LNCaP clone FGC (cell line): ENCODE results near the gene HS6ST1.

Source experiments
- DNase-seq: peaks from one replicate; pipeline ENCODE4 v3.0.0-alpha.2; 2011; ENCODE audit warnings: low read depth
- H3K4me3 ChIP-seq: 2 replicates; pipeline ENCODE4 v1.5.1; 2011; ENCODE audit warnings: mild to moderate bottlenecking, low read depth, low read length, control low read depth
- CTCF ChIP-seq: IDR thresholded peaks from 2 replicates; pipeline ENCODE4 v1.5.1; 2012; ENCODE audit warnings: mild to moderate bottlenecking; ENCODE audit not compliant: control insufficient read depth, insufficient read depth; ENCODE audit errors: extremely low read depth

The HS6ST1 gene

GRCh38 chr2:128293426-128293755 is 25.3 kb downstream of the HS6ST1 start:
- H3K4me3 ChIP-seq, result no peak overlapping the region
- DNase-seq, result no peak
- no peak for TF ChIP-seq CTCF

GRCh38 chr2:128292599-128293425 is 25.9 kb downstream of the HS6ST1 start:
- H3K4me3 ChIP-seq, result no peak overlapping the region
- no peak for DNase-seq
- no peak for TF ChIP-seq CTCF

GRCh38 chr2:128291844-128292598 is 26.6 kb downstream of the HS6ST1 start:
- no peak for TF ChIP-seq CTCF
- no peak overlapping the region for H3K4me3 ChIP-seq
- DNase-seq, result no peak

- no peak for TF ChIP-seq CTCF
- H3K4me3 ChIP-seq, result no peak overlapping the region
- DNase-seq, result no peak
These were observed 27.4 kb downstream of the HS6ST1 start for GRCh38 chr2:128291161-128291843.

- no peak overlapping the region for H3K4me3 ChIP-seq
- TF ChIP-seq CTCF, result no peak
- no peak for DNase-seq
These were observed 28.3 kb downstream of the HS6ST1 start for GRCh38 chr2:128290356-128290755.

- no peak for TF ChIP-seq CTCF
- DNase-seq, result no peak
- no peak overlapping the region for H3K4me3 ChIP-seq
These were observed 29.2 kb downstream of the HS6ST1 start for GRCh38 chr2:128289439-128289838.
